CD14-positive monocyte (primary cell): ENCODE results near the gene PISD. TPM values are rescaled to one million over a fixed set of nuclear protein-coding genes. Genes with fewer than 3 reads are reported as not detected.
A peak's percentile ranks its signal among the peaks of the same experiment; 100 is the strongest.

Experiments
- DNase-seq, 3 donors: peaks; one replicate each; pipeline ENCODE4 v3.0.0-alpha.2; 2011 to 2022
- H2AFZ ChIP-seq: 2 replicates; pipeline ENCODE4 v1.6.0; 2012; ENCODE audit warnings: mild to moderate bottlenecking, low read depth, low read length, inconsistent platforms; ENCODE audit not compliant: insufficient read depth, poor library complexity, severe bottlenecking
- H3K27ac ChIP-seq, 2 donors: 1 replicate in 1 of 2; 2 replicates in 1 of 2; pipeline ENCODE4 v1.5.1; 2012 to 2013; ENCODE audit warnings: low read length in 2 of 2, control low read depth in 1 of 2, inconsistent platforms in 1 of 2, low read depth in 1 of 2, mild to moderate bottlenecking in 1 of 2
- H3K27me3 ChIP-seq, 2 donors: one replicate each; pipeline versions ENCODE4 v1.6.0 to v1.6.1; 2011 to 2013; ENCODE audit warnings: low read length in 2 of 2; ENCODE audit not compliant: control insufficient read depth in 2 of 2, insufficient read depth in 2 of 2
- H3K36me3 ChIP-seq, 2 donors: replicated peaks in 1 of 2; 1 replicate in 1 of 2; 2 replicates in 1 of 2; pipeline versions ENCODE4 v1.5.1 to v1.6.1; 2012 to 2013; ENCODE audit warnings: low read length in 2 of 2, control low read depth in 1 of 2, inconsistent platforms in 1 of 2, mild to moderate bottlenecking in 1 of 2; ENCODE audit not compliant: insufficient read depth in 2 of 2, control insufficient read depth in 1 of 2
- H3K4me1 ChIP-seq, 2 donors: 1 replicate in 1 of 2; 2 replicates in 1 of 2; pipeline versions ENCODE4 v1.5.1 to v1.6.1; 2012 to 2013; ENCODE audit warnings: low read length in 2 of 2, control low read depth in 1 of 2, inconsistent platforms in 1 of 2, mild to moderate bottlenecking in 1 of 2, moderate library complexity in 1 of 2; ENCODE audit not compliant: insufficient read depth in 2 of 2, control insufficient read depth in 1 of 2
- H3K4me2 ChIP-seq: replicated peaks from 2 replicates; pipeline ENCODE3; 2012; ENCODE audit warnings: low read length, moderate library complexity, mild to moderate bottlenecking; ENCODE audit not compliant: poor library complexity, severe bottlenecking; ENCODE audit errors: extremely low read depth
- H3K4me3 ChIP-seq, 3 experiments: fragments of 200-600 bp in 1 of 3; sonication (generic) in 1 of 3; replicated peaks in 1 of 3; 1 replicate in 2 of 3; 2 replicates in 1 of 3; pipeline ENCODE4 v1.5.1; 2011 to 2013; ENCODE audit warnings: low read length in 3 of 3, mild to moderate bottlenecking in 3 of 3, control low read depth in 2 of 3, low read depth in 2 of 3, inconsistent platforms in 1 of 3, moderate library complexity in 1 of 3
- H3K79me2 ChIP-seq: 2 replicates; pipeline ENCODE4 v1.6.0; 2012; ENCODE audit warnings: mild to moderate bottlenecking, control low read depth, inconsistent platforms, low read length, moderate library complexity; ENCODE audit not compliant: insufficient read depth
- H3K9ac ChIP-seq: 2 replicates; pipeline ENCODE4 v1.6.0; 2017; ENCODE audit warnings: low read length, mild to moderate bottlenecking; ENCODE audit not compliant: insufficient read depth, poor library complexity, severe bottlenecking
- H3K9me3 ChIP-seq, 2 donors: replicated peaks in 1 of 2; 1 replicate in 1 of 2; 2 replicates in 1 of 2; pipeline versions ENCODE4 v1.5.1 to v1.6.1; 2012 to 2013; ENCODE audit warnings: low read length in 2 of 2, control low read depth in 1 of 2; ENCODE audit not compliant: control insufficient read depth in 1 of 2, insufficient read depth in 1 of 2
- H4K20me1 ChIP-seq: 2 replicates; pipeline ENCODE4 v1.6.0; 2012; ENCODE audit warnings: mild to moderate bottlenecking, low read length, control low read depth, moderate library complexity; ENCODE audit not compliant: insufficient read depth
- H3K27ac Mint-ChIP-seq, 7 donors: one replicate each; pipeline ENCODE4 v1.8.0; 2020; ENCODE audit warnings: mild to moderate bottlenecking in 7 of 7, mixed read lengths in 7 of 7, moderate library complexity in 6 of 7, inconsistent platforms in 2 of 7
- H3K27me3 Mint-ChIP-seq, 3 donors: one replicate each; pipeline ENCODE4 v1.8.0; 2021 to 2022; ENCODE audit warnings: low read depth in 3 of 3, mild to moderate bottlenecking in 3 of 3, mixed read lengths in 3 of 3, moderate library complexity in 3 of 3, inconsistent platforms in 1 of 3
- H3K36me3 Mint-ChIP-seq, 2 donors: one replicate each; pipeline ENCODE4 v1.8.0; 2020; ENCODE audit warnings: mixed read lengths in 2 of 2, inconsistent platforms in 1 of 2, mild to moderate bottlenecking in 1 of 2
- H3K4me1 Mint-ChIP-seq: one replicate; pipeline ENCODE4 v1.8.0; 2020; ENCODE audit warnings: mild to moderate bottlenecking, mixed read lengths
- H3K4me3 Mint-ChIP-seq, 2 donors: one replicate each; pipeline ENCODE4 v1.8.0; 2020; ENCODE audit warnings: mild to moderate bottlenecking in 2 of 2, mixed read lengths in 2 of 2, moderate library complexity in 1 of 2
- H3K9me3 Mint-ChIP-seq, 7 donors: one replicate each; pipeline ENCODE4 v1.8.0; 2020 to 2022; ENCODE audit warnings: mixed read lengths in 7 of 7, mild to moderate bottlenecking in 6 of 7, moderate library complexity in 6 of 7, inconsistent platforms in 2 of 7
- CTCF ChIP-seq: fragments of 200-600 bp; IDR thresholded peaks from one replicate; pipeline ENCODE4 v1.8.0; 2022; ENCODE audit warnings: antibody characterized with exemption, mild to moderate bottlenecking
- WGBS: methylation state at CpG from one replicate; pipeline ENCODE4 v1.1.5; 2013; ENCODE audit warnings: missing lambda C conversion rate; ENCODE audit not compliant: insufficient coverage; 5-methylcytosine and 5-hydroxymethylcytosine counted together
- intact Hi-C, 2 donors: fragments of 100-400 bp; cut with micrococcal nuclease; formaldehyde crosslinking; loops; one replicate each; pipeline versions ENCODE4 v1.15.0 to v1.15.1; 2023
- polyA plus RNA-seq, 3 donors: library from polyadenylated mRNA; depleted of rRNA in 1 of 3; unstranded in 2 of 3; stranded (reverse) in 1 of 3; fragments of 300-500 nt in 2 of 3; fragments of >200 nt in 1 of 3; fragmentation: Illumina TruSeq in 2 of 3; gene quantifications; 1 replicate in 2 of 3; 2 replicates in 1 of 3; pipeline ENCODE4 v1.2.3, GENCODE V29; 2012 to 2021

Gene PISD
- polyA plus RNA-seq, 3 donors, result 38.1 to 112 (median 45.3) TPM

GRCh38 chr22:31631436-31631835, 30.6 kb downstream of the PISD start:
- Histone ChIP-seq H3K9me3 (no peaks in the 10 kb centered on the region), H3K4me3 (peak overlapping the region in 1 of 3 experiments; percentile 80), H2AFZ (no peak overlapping the region), H3K4me2 (peak overlapping the region; percentile 89), H3K4me1 (peaks cover 59 to 74% of the 10 kb centered on the region in 2 donors), H4K20me1 (peaks cover 100% of the 10 kb centered on the region), H3K27me3 (no peaks in the 10 kb centered on the region), H3K27ac (peak overlapping the region; percentile 73 to 75), H3K9ac (peak overlapping the region; percentile 81), H3K79me2 (peaks cover 100% of the 10 kb centered on the region), H3K36me3 (peaks cover 41 to 53% of the 10 kb centered on the region in 2 donors)
- DNase-seq, result no peak
- Mint-ChIP-seq H3K4me3 (peak overlapping the region; percentile 72 to 87), H3K27me3 (peaks cover 0 to 3% (median 0%) of the 10 kb centered on the region in 3 donors), H3K9me3 (no peaks in the 10 kb centered on the region), H3K36me3 (peaks cover 42 to 61% of the 10 kb centered on the region in 2 donors), H3K4me1 (peaks cover 68% of the 10 kb centered on the region), H3K27ac (peak overlapping the region; percentile 86 to 96 (median 90))
- intact Hi-C loops, result loop anchor here (5.0 to 10.0 kb wide), 6 partner anchors 74 to 313 kb away; partner anchors contain the start of genes PATZ1 (in 2 of the 2), EIF4ENIF1 (in 1 of the 2), SFI1 (in 1 of the 2) and YWHAH (in 1 of the 2)
- WGBS, result 89% methylated on average over 4 of the region's 9 CpGs
- no peak for TF ChIP-seq CTCF

GRCh38 chr22:31630331-31631329, 31.4 kb downstream of the PISD start:
- Histone ChIP-seq H2AFZ (peak overlapping the region; percentile 76), H3K27ac (peak overlapping the region; percentile 73 to 75), H3K4me1 (peaks cover 51 to 66% of the 10 kb centered on the region in 2 donors), H4K20me1 (peaks cover 100% of the 10 kb centered on the region), H3K79me2 (peaks cover 100% of the 10 kb centered on the region), H3K4me3 (peak overlapping the region; percentile 47 to 80 (median 55)), H3K4me2 (peak overlapping the region; percentile 89), H3K9me3 (no peaks in the 10 kb centered on the region), H3K36me3 (peaks cover 47 to 61% of the 10 kb centered on the region in 2 donors), H3K27me3 (no peaks in the 10 kb centered on the region), H3K9ac (peak overlapping the region; percentile 81)
- WGBS, result 3% methylated on average over 53 of the region's 65 CpGs
- no peaks in the 10 kb centered on the region for H3K9me3 Mint-ChIP-seq
- no peak for TF ChIP-seq CTCF
- DNase-seq, result peak; percentile 73 to 91 (median 83)
- peak overlapping the region; percentile 81 to 87 for H3K4me3 Mint-ChIP-seq
- H3K27me3 Mint-ChIP-seq, result peaks cover 0 to 3% (median 0%) of the 10 kb centered on the region in 3 donors
- H3K27ac Mint-ChIP-seq, result peak overlapping the region; percentile 86 to 96 (median 90)
- peaks cover 60% of the 10 kb centered on the region for H3K4me1 Mint-ChIP-seq
- H3K36me3 Mint-ChIP-seq, result peaks cover 43 to 66% of the 10 kb centered on the region in 2 donors
- intact Hi-C loops, result loop anchor here (5.0 to 10.0 kb wide), 6 partner anchors 73 to 314 kb away; partner anchors contain the start of genes PATZ1 (in 2 of the 2), EIF4ENIF1 (in 1 of the 2), SFI1 (in 1 of the 2) and YWHAH (in 1 of the 2)
